WTC11 (cell line): ENCODE results near the gene EYS. TPM values are rescaled to one million over a fixed set of nuclear protein-coding genes. Genes with fewer than 3 reads are reported as not detected.

Source experiments
- ATAC-seq: fragments of 200-7000 bp; cut with Tn5 transposase; 2 replicates; pipeline ENCODE4 v1.10.0; 2021; ENCODE audit warnings: mild to moderate bottlenecking, moderate library complexity
- CTCF ChIA-PET: fragments of 300-600 bp; sonication (Branson Sonifier 250); formaldehyde crosslinking; loops from one replicate; lab custom pipeline; 2021; ENCODE audit warnings: antibody characterized with exemption; lab: Charles Lee
- POLR2A ChIA-PET: fragments of 350-600 bp; sonication (Branson Sonifier 250); formaldehyde crosslinking; loops from one replicate; lab custom pipeline; 2021; ENCODE audit warnings: antibody characterized with exemption; lab: Charles Lee
- DNase-seq: peaks from one replicate; pipeline ENCODE4 v3.0.0; 2021; ENCODE audit warnings: low spot score
- H3K27ac Mint-ChIP-seq: 2 replicates; pipeline ENCODE4 v1.8.0; 2021; ENCODE audit warnings: mixed read lengths
- H3K27me3 Mint-ChIP-seq: 2 replicates; pipeline ENCODE4 v1.8.0; 2021; ENCODE audit warnings: low read depth, mild to moderate bottlenecking, moderate library complexity, mixed read lengths
- H3K36me3 Mint-ChIP-seq: 2 replicates; pipeline ENCODE4 v1.8.0; 2021; ENCODE audit warnings: mixed read lengths
- H3K4me1 Mint-ChIP-seq: 2 replicates; pipeline ENCODE4 v1.8.0; 2022; ENCODE audit warnings: mixed read lengths
- H3K4me3 Mint-ChIP-seq: 2 replicates; pipeline ENCODE4 v1.8.0; 2021; ENCODE audit warnings: mild to moderate bottlenecking, moderate library complexity, mixed read lengths
- H3K9me3 Mint-ChIP-seq: 2 replicates; pipeline ENCODE4 v1.8.0; 2021; ENCODE audit warnings: mixed read lengths
- ATF2 ChIP-seq: sonication (generic); formaldehyde crosslinking; IDR thresholded peaks from 2 replicates; pipeline ENCODE4 v1.8.1; 2022; ENCODE audit warnings: low read depth, missing genetic modification reagents, borderline replicate concordance
- CBFB ChIP-seq: sonication (generic); formaldehyde crosslinking; IDR thresholded peaks from 2 replicates; pipeline ENCODE4 v1.8.1; 2022; ENCODE audit warnings: mild to moderate bottlenecking, low read depth, missing genetic modification reagents
- ELF4 ChIP-seq: sonication (generic); formaldehyde crosslinking; IDR thresholded peaks from 2 replicates; pipeline ENCODE4 v1.8.1; 2022; ENCODE audit warnings: low read depth, mild to moderate bottlenecking, moderate library complexity, missing genetic modification reagents
- ERG ChIP-seq: fragments of 250-450 bp; sonication (Bioruptor Pico); IDR thresholded peaks from 2 replicates; pipeline ENCODE4 v1.8.0; 2021; ENCODE audit warnings: mild to moderate bottlenecking
- ETV6 ChIP-seq: sonication (generic); formaldehyde crosslinking; IDR thresholded peaks from 2 replicates; pipeline ENCODE4 v1.8.1; 2022; ENCODE audit warnings: mild to moderate bottlenecking, missing genetic modification reagents
- HMGXB4 ChIP-seq: sonication (generic); formaldehyde crosslinking; IDR thresholded peaks from 2 replicates; pipeline ENCODE4 v1.8.1; 2023; ENCODE audit warnings: mild to moderate bottlenecking, moderate library complexity, missing genetic modification reagents
- JAZF1 ChIP-seq: fragments of 250-450 bp; sonication (Bioruptor Pico); IDR thresholded peaks from 2 replicates; pipeline ENCODE4 v1.9.0; 2021; ENCODE audit warnings: moderate library complexity, mild to moderate bottlenecking, inconsistent platforms
- JUN ChIP-seq: sonication (generic); formaldehyde crosslinking; IDR thresholded peaks from 2 replicates; pipeline ENCODE4 v1.8.0; 2023; ENCODE audit warnings: mild to moderate bottlenecking, missing genetic modification reagents
- KAT7 ChIP-seq: sonication (generic); formaldehyde crosslinking; IDR thresholded peaks from 2 replicates; pipeline ENCODE4 v1.8.1; 2023; ENCODE audit warnings: missing genetic modification reagents, mild to moderate bottlenecking, borderline replicate concordance
- MXD4 ChIP-seq: fragments of 250-450 bp; sonication (Bioruptor Pico); IDR thresholded peaks from 2 replicates; pipeline ENCODE4 v1.8.0; 2021; ENCODE audit warnings: mild to moderate bottlenecking, moderate library complexity, borderline replicate concordance
- MYBL2 ChIP-seq: sonication (generic); formaldehyde crosslinking; IDR thresholded peaks from 2 replicates; pipeline ENCODE4 v1.8.1; 2023; ENCODE audit warnings: mild to moderate bottlenecking, moderate library complexity, missing genetic modification reagents
- NFE2L1 ChIP-seq: sonication (generic); formaldehyde crosslinking; IDR thresholded peaks from 2 replicates; pipeline ENCODE4 v1.8.1; 2023; ENCODE audit warnings: missing genetic modification reagents
- NFYB ChIP-seq: sonication (generic); formaldehyde crosslinking; conservative IDR thresholded peaks from 2 replicates; pipeline ENCODE4 v1.8.0; 2022; ENCODE audit warnings: low read depth, missing genetic modification reagents
- OVOL2 ChIP-seq: fragments of 250-450 bp; sonication (Bioruptor Pico); IDR thresholded peaks from 2 replicates; pipeline ENCODE4 v1.9.0; 2021; ENCODE audit warnings: mild to moderate bottlenecking, borderline replicate concordance
- SMAD3 ChIP-seq: sonication (generic); formaldehyde crosslinking; IDR thresholded peaks from 2 replicates; pipeline ENCODE4 v1.8.0; 2022; ENCODE audit warnings: missing genetic modification reagents, mild to moderate bottlenecking, borderline replicate concordance
- SMAD4 ChIP-seq: sonication (generic); formaldehyde crosslinking; IDR thresholded peaks from 2 replicates; pipeline ENCODE4 v1.8.0; 2022; ENCODE audit warnings: mild to moderate bottlenecking, missing genetic modification reagents
- SOX15 ChIP-seq: fragments of 250-450 bp; sonication (Bioruptor Pico); IDR thresholded peaks from 2 replicates; pipeline ENCODE4 v1.9.0; 2021; ENCODE audit warnings: mild to moderate bottlenecking
- ZNF138 ChIP-seq: sonication (generic); formaldehyde crosslinking; conservative IDR thresholded peaks from 2 replicates; pipeline ENCODE4 v1.8.1; 2022; ENCODE audit warnings: mild to moderate bottlenecking, moderate library complexity, missing genetic modification reagents
- ZNF219 ChIP-seq: sonication (generic); formaldehyde crosslinking; IDR thresholded peaks from 2 replicates; pipeline ENCODE4 v1.8.0; 2023; ENCODE audit warnings: missing genetic modification reagents, mild to moderate bottlenecking, borderline replicate concordance
- ZNF317 ChIP-seq: sonication (generic); formaldehyde crosslinking; IDR thresholded peaks from 2 replicates; pipeline ENCODE4 v1.8.1; 2023; ENCODE audit warnings: low read depth, mild to moderate bottlenecking, moderate library complexity, missing genetic modification reagents, borderline replicate concordance
- ZNF396 ChIP-seq: fragments of 250-450 bp; sonication (Bioruptor Pico); IDR thresholded peaks from 2 replicates; pipeline ENCODE4 v1.8.0; 2021; ENCODE audit warnings: mild to moderate bottlenecking, moderate library complexity, borderline replicate concordance
- total RNA-seq: library from RNA; stranded (reverse); gene quantifications from 3 replicates; pipeline ENCODE4 v1.2.3, GENCODE V29; 2021
- TF ChIP-seq, protein P1 (sequence below): sonication (generic); formaldehyde crosslinking; IDR thresholded peaks from 2 replicates; pipeline ENCODE4 v1.8.0; 2022; ENCODE audit warnings: mild to moderate bottlenecking, missing genetic modification reagents
- TF ChIP-seq, protein P2 (sequence below): sonication (generic); formaldehyde crosslinking; IDR thresholded peaks from 2 replicates; pipeline ENCODE4 v1.8.1; 2022; ENCODE audit warnings: mild to moderate bottlenecking, missing genetic modification reagents, moderate library complexity, borderline replicate concordance
- TF ChIP-seq, protein P3 (sequence below): sonication (generic); formaldehyde crosslinking; conservative IDR thresholded peaks from 2 replicates; pipeline ENCODE4 v1.8.1; 2023; ENCODE audit warnings: mild to moderate bottlenecking, low read depth, missing genetic modification reagents, moderate library complexity

Gene EYS
- total RNA-seq, 1 experiment from 2014 or later: not detected

DNA sequence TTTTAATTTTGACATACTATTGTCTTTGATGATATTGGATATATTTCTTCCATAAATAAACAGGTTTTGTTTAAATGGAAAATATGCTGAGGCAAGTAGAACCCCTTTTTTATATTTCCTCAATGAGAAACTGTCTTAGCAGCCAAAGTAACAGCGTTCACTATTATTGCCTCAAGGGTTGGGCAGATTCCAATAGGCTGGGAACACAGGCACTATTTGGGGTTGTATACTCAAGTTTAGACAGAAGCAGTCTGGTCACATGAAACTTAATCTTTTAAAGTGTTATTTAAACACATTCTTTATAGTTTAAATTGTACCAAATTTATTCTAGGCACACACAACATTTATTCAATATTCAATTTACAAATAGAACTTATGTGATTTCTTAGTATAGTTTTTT lies 520.2 kb downstream of the EYS start (continued):
- TF ChIP-seq JAZF1 (CRISPR knock-in tag) (no peak), ZNF396 (CRISPR knock-in tag) (no peak), SOX15 (no peak), ZNF317 (CRISPR knock-in tag) (no peak)

DNA sequence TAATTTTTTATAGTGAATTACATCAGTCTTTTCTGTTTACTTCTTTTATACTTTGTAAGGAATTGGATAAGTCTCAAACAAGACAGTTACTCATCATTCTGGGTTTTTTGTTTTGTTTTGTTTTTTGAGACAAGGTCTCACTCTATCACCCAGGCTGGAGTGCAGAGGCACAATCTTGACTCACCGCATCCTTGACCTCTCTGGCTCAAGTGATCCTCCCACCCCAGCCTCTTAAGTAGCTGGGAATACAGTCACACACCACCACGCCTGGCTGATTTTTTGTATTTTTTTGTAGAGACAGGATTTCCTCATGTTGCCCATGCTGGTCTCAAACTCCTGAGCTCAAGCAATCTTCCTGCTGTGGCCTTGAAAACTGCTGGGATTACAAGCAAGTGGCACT lies 524.3 kb downstream of the EYS start:
- Mint-ChIP-seq H3K27ac (no peak overlapping the region), H3K9me3 (peaks cover 31% of the 10 kb centered on the region), H3K27me3 (no peaks in the 10 kb centered on the region), H3K4me3 (no peak overlapping the region), H3K4me1 (no peaks in the 10 kb centered on the region), H3K36me3 (peaks cover 20% of the 10 kb centered on the region)
- TF ChIP-seq SMAD3 (CRISPR knock-in tag): no peak
- TF ChIP-seq SMAD4: no peak
- no peak for TF ChIP-seq NFE2L1
- TF ChIP-seq MYBL2 (CRISPR knock-in tag): no peak
- no peak for TF ChIP-seq OVOL2 (CRISPR knock-in tag)
- TF ChIP-seq, protein P1, sequence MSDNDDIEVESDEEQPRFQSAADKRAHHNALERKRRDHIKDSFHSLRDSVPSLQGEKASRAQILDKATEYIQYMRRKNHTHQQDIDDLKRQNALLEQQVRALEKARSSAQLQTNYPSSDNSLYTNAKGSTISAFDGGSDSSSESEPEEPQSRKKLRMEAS (CRISPR knock-in tag): no peak
- TF ChIP-seq ELF4 (CRISPR knock-in tag): no peak
- TF ChIP-seq, protein P2, sequence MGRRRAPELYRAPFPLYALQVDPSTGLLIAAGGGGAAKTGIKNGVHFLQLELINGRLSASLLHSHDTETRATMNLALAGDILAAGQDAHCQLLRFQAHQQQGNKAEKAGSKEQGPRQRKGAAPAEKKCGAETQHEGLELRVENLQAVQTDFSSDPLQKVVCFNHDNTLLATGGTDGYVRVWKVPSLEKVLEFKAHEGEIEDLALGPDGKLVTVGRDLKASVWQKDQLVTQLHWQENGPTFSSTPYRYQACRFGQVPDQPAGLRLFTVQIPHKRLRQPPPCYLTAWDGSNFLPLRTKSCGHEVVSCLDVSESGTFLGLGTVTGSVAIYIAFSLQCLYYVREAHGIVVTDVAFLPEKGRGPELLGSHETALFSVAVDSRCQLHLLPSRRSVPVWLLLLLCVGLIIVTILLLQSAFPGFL (CRISPR knock-in tag): no peak
- no peak for TF ChIP-seq ZNF219
- TF ChIP-seq KAT7 (CRISPR knock-in tag): no peak
- no peak for TF ChIP-seq ATF2 (CRISPR knock-in tag)
- TF ChIP-seq ZNF138: no peak
- no peak for TF ChIP-seq JUN (CRISPR knock-in tag)
- TF ChIP-seq MXD4 (CRISPR knock-in tag): no peak
- TF ChIP-seq, protein P3, sequence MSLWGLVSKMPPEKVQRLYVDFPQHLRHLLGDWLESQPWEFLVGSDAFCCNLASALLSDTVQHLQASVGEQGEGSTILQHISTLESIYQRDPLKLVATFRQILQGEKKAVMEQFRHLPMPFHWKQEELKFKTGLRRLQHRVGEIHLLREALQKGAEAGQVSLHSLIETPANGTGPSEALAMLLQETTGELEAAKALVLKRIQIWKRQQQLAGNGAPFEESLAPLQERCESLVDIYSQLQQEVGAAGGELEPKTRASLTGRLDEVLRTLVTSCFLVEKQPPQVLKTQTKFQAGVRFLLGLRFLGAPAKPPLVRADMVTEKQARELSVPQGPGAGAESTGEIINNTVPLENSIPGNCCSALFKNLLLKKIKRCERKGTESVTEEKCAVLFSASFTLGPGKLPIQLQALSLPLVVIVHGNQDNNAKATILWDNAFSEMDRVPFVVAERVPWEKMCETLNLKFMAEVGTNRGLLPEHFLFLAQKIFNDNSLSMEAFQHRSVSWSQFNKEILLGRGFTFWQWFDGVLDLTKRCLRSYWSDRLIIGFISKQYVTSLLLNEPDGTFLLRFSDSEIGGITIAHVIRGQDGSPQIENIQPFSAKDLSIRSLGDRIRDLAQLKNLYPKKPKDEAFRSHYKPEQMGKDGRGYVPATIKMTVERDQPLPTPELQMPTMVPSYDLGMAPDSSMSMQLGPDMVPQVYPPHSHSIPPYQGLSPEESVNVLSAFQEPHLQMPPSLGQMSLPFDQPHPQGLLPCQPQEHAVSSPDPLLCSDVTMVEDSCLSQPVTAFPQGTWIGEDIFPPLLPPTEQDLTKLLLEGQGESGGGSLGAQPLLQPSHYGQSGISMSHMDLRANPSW (CRISPR knock-in tag): no peak
- TF ChIP-seq NFYB: no peak
- no peak for TF ChIP-seq CBFB (CRISPR knock-in tag)
- no peak for TF ChIP-seq ETV6 (CRISPR knock-in tag)
- ATAC-seq (no peak), DNase-seq (no peak)
- CTCF ChIA-PET: no interaction called here
- POLR2A ChIA-PET: no interaction called here

GRCh38 chr6:65170273-65170672 lies 536.8 kb downstream of the EYS start:
- Mint-ChIP-seq H3K9me3 (peaks cover 27% of the 10 kb centered on the region), H3K4me3 (no peak overlapping the region), H3K27ac (no peak overlapping the region), H3K4me1 (no peaks in the 10 kb centered on the region), H3K36me3 (peaks cover 11% of the 10 kb centered on the region), H3K27me3 (no peaks in the 10 kb centered on the region)
- no peak for ATAC-seq
- POLR2A ChIA-PET: no interaction called here
- CTCF ChIA-PET: no interaction called here
- no peak for DNase-seq
- no peak for TF ChIP-seq ERG
- no peak for TF ChIP-seq ZNF219
- TF ChIP-seq HMGXB4 (CRISPR knock-in tag): no peak
